Measurements from ENCODE around the gene CRIM1. TPM values are rescaled to one million over a fixed set of nuclear protein-coding genes. Genes with fewer than 3 reads are reported as not detected.

The CRIM1 gene
- total and polyA plus RNA-seq, 2 donors (not counting 1 experiment from before 2014, with no cell fraction given), result 364 to 661 TPM

DNA sequence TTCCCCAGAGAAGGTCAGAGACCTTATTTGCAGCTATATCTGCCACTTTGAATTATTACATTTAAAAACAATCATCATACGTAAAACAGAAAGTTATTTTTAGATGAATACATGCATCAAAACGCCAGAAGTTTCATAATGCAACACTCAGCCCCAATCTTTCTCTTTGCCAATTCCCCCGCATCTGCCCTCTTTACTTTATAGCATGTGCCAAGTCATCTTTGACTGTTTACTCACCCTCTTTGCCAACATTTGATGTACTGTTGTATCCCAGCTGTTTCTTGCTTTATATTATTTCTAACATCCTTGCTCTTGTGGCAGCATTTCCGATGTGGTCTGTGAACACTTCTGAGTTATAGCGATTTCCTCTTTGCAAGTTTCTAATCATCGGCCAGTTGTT lies 86.2 kb downstream of the CRIM1 start:
- H3K4me1 ChIP-seq (ENCODE audit: control insufficient read depth, extremely low read depth, insufficient read depth, low read length), result peaks cover 25% of the 10 kb centered on the region
- no peaks in the 10 kb centered on the region for H4K20me1 ChIP-seq (ENCODE audit: control insufficient read depth, extremely low read depth, insufficient read depth, low read length)
- peak overlapping the region; percentile 51 for H3K4me2 ChIP-seq (ENCODE audit: extremely low read depth, insufficient read depth, low read length)
- peaks cover 22% of the 10 kb centered on the region for H3K36me3 ChIP-seq (ENCODE audit: control insufficient read depth, insufficient read depth, low read length)
- H2AFZ ChIP-seq (ENCODE audit: low read length), result no peak overlapping the region
- peak overlapping the region; percentile 83 for H3K27ac ChIP-seq (ENCODE audit: insufficient read depth, low read length)
- TF ChIP-seq EZH2 (IDR thresholded peaks at IDR 0.05; ENCODE audit: low read length, missing control alignments), result no peak
- TF ChIP-seq, protein P1, sequence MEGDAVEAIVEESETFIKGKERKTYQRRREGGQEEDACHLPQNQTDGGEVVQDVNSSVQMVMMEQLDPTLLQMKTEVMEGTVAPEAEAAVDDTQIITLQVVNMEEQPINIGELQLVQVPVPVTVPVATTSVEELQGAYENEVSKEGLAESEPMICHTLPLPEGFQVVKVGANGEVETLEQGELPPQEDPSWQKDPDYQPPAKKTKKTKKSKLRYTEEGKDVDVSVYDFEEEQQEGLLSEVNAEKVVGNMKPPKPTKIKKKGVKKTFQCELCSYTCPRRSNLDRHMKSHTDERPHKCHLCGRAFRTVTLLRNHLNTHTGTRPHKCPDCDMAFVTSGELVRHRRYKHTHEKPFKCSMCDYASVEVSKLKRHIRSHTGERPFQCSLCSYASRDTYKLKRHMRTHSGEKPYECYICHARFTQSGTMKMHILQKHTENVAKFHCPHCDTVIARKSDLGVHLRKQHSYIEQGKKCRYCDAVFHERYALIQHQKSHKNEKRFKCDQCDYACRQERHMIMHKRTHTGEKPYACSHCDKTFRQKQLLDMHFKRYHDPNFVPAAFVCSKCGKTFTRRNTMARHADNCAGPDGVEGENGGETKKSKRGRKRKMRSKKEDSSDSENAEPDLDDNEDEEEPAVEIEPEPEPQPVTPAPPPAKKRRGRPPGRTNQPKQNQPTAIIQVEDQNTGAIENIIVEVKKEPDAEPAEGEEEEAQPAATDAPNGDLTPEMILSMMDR (conservative IDR thresholded peaks at IDR 0.05 in 1 of 2, IDR thresholded peaks at IDR 0.05 in 1 of 2; ENCODE audit: low read depth in 1 of 2, low read length in 2 of 2), result no peak
- peak in 1 of 2 donors; percentile 94 for DNase-seq (ENCODE audit: low read depth in 2 of 2)
- no peaks in the 10 kb centered on the region for H3K9me3 ChIP-seq (ENCODE audit: control insufficient read depth, insufficient read depth, low read depth, low read length)
- no peaks in the 10 kb centered on the region for H3K27me3 ChIP-seq (ENCODE audit: control insufficient read depth, insufficient read depth, low read length)
- no peak overlapping the region for H3K9ac ChIP-seq (ENCODE audit: insufficient read depth, low read length)
- H3K4me3 ChIP-seq (replicated peaks in 1 of 4; ENCODE audit: control extremely low read depth in 1 of 4, insufficient read depth in 1 of 4, low read depth in 3 of 4, low read length in 4 of 4), result peak overlapping the region in 1 of 4 experiments; percentile 29
- peaks cover 71% of the 10 kb centered on the region for H3K79me2 ChIP-seq (ENCODE audit: control insufficient read depth, insufficient read depth, low read length)

DNA sequence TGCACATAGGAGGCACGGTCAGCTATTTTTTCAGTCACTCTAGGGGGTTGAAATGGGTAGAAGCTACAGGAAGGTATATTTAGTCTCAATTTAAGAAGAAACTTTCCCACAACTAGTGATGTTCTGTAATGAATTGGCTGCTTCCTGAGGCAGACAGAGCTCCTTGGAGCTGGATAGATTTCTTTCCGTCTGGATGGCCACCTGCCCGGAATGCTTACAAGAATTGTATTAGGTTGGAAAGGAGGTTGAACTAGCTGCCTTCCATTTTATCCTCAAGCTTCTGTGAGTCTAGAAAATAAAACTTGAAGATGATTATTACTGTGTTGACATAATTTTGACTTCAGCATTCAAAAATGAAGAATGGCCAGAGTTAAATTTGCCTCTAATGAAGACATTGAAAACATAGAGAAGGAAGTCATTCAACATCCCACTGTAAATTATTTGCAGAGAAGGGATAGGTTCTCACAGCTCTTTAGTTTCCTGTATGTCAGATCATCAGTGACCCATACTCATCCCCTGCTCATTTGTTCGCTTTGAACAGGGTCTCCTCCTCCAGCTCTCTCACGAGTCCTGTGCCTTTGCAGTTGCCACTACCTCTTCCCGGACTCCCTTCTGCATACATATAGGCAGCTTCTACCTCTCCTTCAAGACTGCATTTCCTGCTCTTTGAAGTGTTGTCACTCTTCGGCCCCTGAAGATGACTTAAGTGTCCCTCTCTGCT lies 88.8 kb downstream of the CRIM1 start:
- DNase-seq (ENCODE audit: low read depth in 2 of 2), result peak in 1 of 2 donors; percentile 73
- H3K9me3 ChIP-seq (ENCODE audit: control insufficient read depth, insufficient read depth, low read depth, low read length), result no peaks in the 10 kb centered on the region
- H2AFZ ChIP-seq (ENCODE audit: low read length), result no peak overlapping the region
- no peaks in the 10 kb centered on the region for H3K27me3 ChIP-seq (ENCODE audit: control insufficient read depth, insufficient read depth, low read length)
- no peaks in the 10 kb centered on the region for H4K20me1 ChIP-seq (ENCODE audit: control insufficient read depth, extremely low read depth, insufficient read depth, low read length)
- peak overlapping the region; percentile 33 for H3K27ac ChIP-seq (ENCODE audit: insufficient read depth, low read length)
- no peak overlapping the region for H3K9ac ChIP-seq (ENCODE audit: insufficient read depth, low read length)
- H3K4me3 ChIP-seq (replicated peaks in 1 of 4; ENCODE audit: control extremely low read depth in 1 of 4, insufficient read depth in 1 of 4, low read depth in 3 of 4, low read length in 4 of 4), result no peak overlapping the region
- no peak for TF ChIP-seq EZH2 (IDR thresholded peaks at IDR 0.05; ENCODE audit: low read length, missing control alignments)
- TF ChIP-seq, protein P1 (conservative IDR thresholded peaks at IDR 0.05 in 1 of 2, IDR thresholded peaks at IDR 0.05 in 1 of 2; ENCODE audit: low read depth in 1 of 2, low read length in 2 of 2), result no peak
- peaks cover 81% of the 10 kb centered on the region for H3K79me2 ChIP-seq (ENCODE audit: control insufficient read depth, insufficient read depth, low read length)
- H3K4me2 ChIP-seq (ENCODE audit: extremely low read depth, insufficient read depth, low read length), result no peak overlapping the region
- H3K36me3 ChIP-seq (ENCODE audit: control insufficient read depth, insufficient read depth, low read length), result peaks cover 28% of the 10 kb centered on the region
- peaks cover 29% of the 10 kb centered on the region for H3K4me1 ChIP-seq (ENCODE audit: control insufficient read depth, extremely low read depth, insufficient read depth, low read length)

DNA sequence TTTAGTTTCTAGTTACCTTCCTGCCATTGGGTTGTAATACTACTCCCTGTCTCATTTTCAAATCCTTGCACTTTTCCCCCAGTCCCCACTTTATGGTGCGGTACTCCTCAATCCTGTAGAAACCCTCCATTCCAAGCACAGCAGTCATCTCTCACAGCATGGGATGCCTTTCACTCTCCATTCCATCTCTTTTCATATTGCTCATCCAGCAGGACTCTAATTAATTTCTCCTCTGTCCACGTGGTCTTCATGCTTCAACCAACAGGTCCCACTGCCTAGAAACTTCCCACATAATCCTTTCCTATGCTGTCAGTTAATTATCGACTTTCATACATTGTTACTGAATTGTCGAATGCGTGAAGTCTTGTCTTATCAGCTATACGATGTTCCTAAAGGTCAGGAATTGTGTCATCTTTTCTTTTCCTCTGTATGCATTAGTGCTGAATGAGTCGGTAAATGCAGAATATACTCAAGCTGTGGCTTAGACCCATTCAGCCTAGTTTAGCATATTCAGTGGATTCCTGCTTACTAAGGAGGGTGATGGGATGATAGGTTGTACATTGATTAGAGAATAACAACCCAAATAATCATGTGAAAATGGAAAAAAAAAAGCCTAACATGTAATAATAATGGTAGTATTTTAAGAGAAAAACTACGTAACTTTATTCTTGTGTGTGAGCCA lies 89.7 kb downstream of the CRIM1 start:
- Histone ChIP-seq H3K4me2 (ENCODE audit: extremely low read depth, insufficient read depth, low read length) (no peak overlapping the region), H3K4me3 (replicated peaks in 1 of 4; ENCODE audit: control extremely low read depth in 1 of 4, insufficient read depth in 1 of 4, low read depth in 3 of 4, low read length in 4 of 4) (no peak overlapping the region), H3K9ac (ENCODE audit: insufficient read depth, low read length) (no peak overlapping the region), H3K9me3 (ENCODE audit: control insufficient read depth, insufficient read depth, low read depth, low read length) (no peaks in the 10 kb centered on the region), H3K36me3 (ENCODE audit: control insufficient read depth, insufficient read depth, low read length) (peaks cover 28% of the 10 kb centered on the region), H3K4me1 (ENCODE audit: control insufficient read depth, extremely low read depth, insufficient read depth, low read length) (peaks cover 31% of the 10 kb centered on the region), H3K79me2 (ENCODE audit: control insufficient read depth, insufficient read depth, low read length) (peaks cover 75% of the 10 kb centered on the region), H3K27me3 (ENCODE audit: control insufficient read depth, insufficient read depth, low read length) (no peaks in the 10 kb centered on the region), H2AFZ (ENCODE audit: low read length) (no peak overlapping the region), H4K20me1 (ENCODE audit: control insufficient read depth, extremely low read depth, insufficient read depth, low read length) (no peaks in the 10 kb centered on the region), H3K27ac (ENCODE audit: insufficient read depth, low read length) (peak overlapping the region; percentile 33)
- TF ChIP-seq, protein P1 (conservative IDR thresholded peaks at IDR 0.05 in 1 of 2, IDR thresholded peaks at IDR 0.05 in 1 of 2; ENCODE audit: low read depth in 1 of 2, low read length in 2 of 2), result no peak
- no peak for TF ChIP-seq EZH2 (IDR thresholded peaks at IDR 0.05; ENCODE audit: low read length, missing control alignments)
- peak in 1 of 2 donors; percentile 63 for DNase-seq (ENCODE audit: low read depth in 2 of 2)

All from fibroblast of lung (primary cell).